GM12878 (cell line): Measurements from ENCODE around the gene LY6G5B. TPM values are rescaled to one million over a fixed set of nuclear protein-coding genes. Genes with fewer than 3 reads are reported as not detected.

ENCODE experiments used
- ATAC-seq: fragments of 200-7000 bp; cut with Tn5 transposase; 3 replicates; pipeline ENCODE4 v1.9.1; 2020; ENCODE audit warnings: mild to moderate bottlenecking, moderate library complexity
- BruUV-seq: library from RNA; stranded (reverse); fragments of 400-500 nt; replicated peaks from 2 replicates; lab custom pipeline; 2021; lab: Mats Ljungman, UMichigan
- CTCF ChIA-PET: fragments of 300-600 bp; sonication (Branson Sonifier 250); formaldehyde crosslinking; extraction: SDS; loops from one replicate; lab custom pipeline; 2021; ENCODE audit warnings: inconsistent platforms; lab: Yijun Ruan, JAX
- POLR2A ChIA-PET: fragments of 350-600 bp; formaldehyde crosslinking; extraction: SDS; loops from one replicate; lab custom pipeline; 2021; ENCODE audit warnings: inconsistent platforms; lab: Charles Lee
- RAD21 ChIA-PET: fragments of 300-600 bp; sonication (Branson Sonifier 250); formaldehyde crosslinking; loops from one replicate; lab custom pipeline; 2023; ENCODE audit warnings: antibody characterized with exemption; ENCODE audit not compliant: unreplicated experiment; lab: Charles Lee
- SMC1A ChIA-PET: fragments of 300-600 bp; sonication (Branson Sonifier 250); formaldehyde crosslinking; loops from one replicate; lab custom pipeline; 2023; ENCODE audit not compliant: unreplicated experiment, uncharacterized antibody; lab: Charles Lee
- DNase-seq: peaks from one replicate; pipeline ENCODE4 v3.0.0-alpha.2; 2011; ENCODE audit warnings: low read depth, low spot score
- FAIRE-seq: peaks from 3 replicates; lab custom pipeline; 2011; peaks lifted over from hg19 to GRCh38; lab: Jason Lieb, UNC
- H2AFZ ChIP-seq: 2 replicates; pipeline ENCODE4 v1.6.0; 2011; ENCODE audit warnings: low read depth, low read length, control low read depth; ENCODE audit not compliant: control insufficient read depth
- H3K27ac ChIP-seq: 2 replicates; pipeline ENCODE4 v1.5.1; 2011; ENCODE audit warnings: control low read depth; ENCODE audit not compliant: control insufficient read depth, insufficient read depth
- H3K27me3 ChIP-seq, 2 experiments: replicated peaks in 1 of 2; 2 replicates each; pipeline versions ENCODE4 v1.6.0 to v1.6.1; 2011; ENCODE audit warnings: low read length in 1 of 2; ENCODE audit not compliant: control insufficient read depth in 2 of 2, insufficient read depth in 2 of 2
- H3K36me3 ChIP-seq, 2 experiments: 2 replicates each; pipeline ENCODE4 v1.5.1; 2011; ENCODE audit warnings: low read length in 1 of 2; ENCODE audit not compliant: control insufficient read depth in 2 of 2, insufficient read depth in 2 of 2
- H3K4me1 ChIP-seq: 2 replicates; pipeline ENCODE4 v1.6.1; 2011; ENCODE audit warnings: mild to moderate bottlenecking, low read length, moderate library complexity, mixed read lengths; ENCODE audit not compliant: control insufficient read depth, insufficient read depth
- H3K4me2 ChIP-seq: 2 replicates; pipeline ENCODE4 v1.6.0; 2011; ENCODE audit warnings: control low read depth; ENCODE audit not compliant: control insufficient read depth, insufficient read depth
- H3K4me3 ChIP-seq: fragments of 200-600 bp; sonication (generic); 2 replicates; pipeline ENCODE4 v1.5.1; 2016
- H3K79me2 ChIP-seq: 2 replicates; pipeline ENCODE4 v1.6.0; 2011; ENCODE audit warnings: low read length; ENCODE audit not compliant: control insufficient read depth, insufficient read depth
- H3K9ac ChIP-seq: 2 replicates; pipeline ENCODE4 v1.8.0; 2011; ENCODE audit warnings: low read length, control low read depth, mixed read lengths; ENCODE audit not compliant: control insufficient read depth, insufficient read depth
- H3K9me3 ChIP-seq: replicated peaks from 3 replicates; pipeline ENCODE4 v1.5.1; 2011; ENCODE audit warnings: mild to moderate bottlenecking, low read length; ENCODE audit not compliant: control insufficient read depth, insufficient read depth
- H4K20me1 ChIP-seq: 2 replicates; pipeline ENCODE4 v1.6.0; 2011; ENCODE audit not compliant: control insufficient read depth, insufficient read depth
- ATF7 ChIP-seq: fragments of 450-650 bp; IDR thresholded peaks from 2 replicates; pipeline ENCODE4 v1.6.1; 2016; ENCODE audit warnings: low read depth, mild to moderate bottlenecking
- FOS ChIP-seq: IDR thresholded peaks from 3 replicates; pipeline ENCODE4 v1.6.1; 2011; ENCODE audit warnings: borderline replicate concordance; ENCODE audit not compliant: insufficient read length; ENCODE audit errors: extremely low read depth
- HDGF ChIP-seq: fragments of 450-650 bp; IDR thresholded peaks from 2 replicates; pipeline ENCODE4 v1.6.1; 2016; ENCODE audit warnings: antibody characterized with exemption
- LARP7 ChIP-seq: fragments of 450-650 bp; IDR thresholded peaks from 2 replicates; pipeline ENCODE4 v1.6.1; 2017; ENCODE audit warnings: mild to moderate bottlenecking
- MEF2A ChIP-seq: IDR thresholded peaks from 2 replicates; pipeline ENCODE4 v1.6.1; 2011; ENCODE audit warnings: low read depth, mild to moderate bottlenecking, low read length, moderate library complexity; ENCODE audit not compliant: insufficient read depth
- NFXL1 ChIP-seq: fragments of 450-650 bp; IDR thresholded peaks from 2 replicates; pipeline ENCODE4 v1.6.1; 2017; ENCODE audit warnings: antibody characterized with exemption, mild to moderate bottlenecking, borderline replicate concordance
- PML ChIP-seq: IDR thresholded peaks from 2 replicates; pipeline ENCODE4 v1.6.1; 2012; ENCODE audit warnings: low read length, inconsistent platforms
- POLR2AphosphoS5 ChIP-seq: IDR thresholded peaks from 2 replicates; pipeline ENCODE4 v1.6.1; 2011; ENCODE audit warnings: mild to moderate bottlenecking, low read length, inconsistent platforms
- RB1 ChIP-seq: fragments of 450-650 bp; formaldehyde crosslinking; IDR thresholded peaks from 2 replicates; pipeline ENCODE4 v1.6.1; 2017; ENCODE audit warnings: mild to moderate bottlenecking, borderline replicate concordance
- RUNX3 ChIP-seq: IDR thresholded peaks from 2 replicates; pipeline ENCODE4 v1.6.1; 2012; ENCODE audit warnings: low read length, inconsistent platforms
- SMARCA5 ChIP-seq: fragments of 450-650 bp; IDR thresholded peaks from 2 replicates; pipeline ENCODE4 v1.6.1; 2017; ENCODE audit warnings: mild to moderate bottlenecking
- SUPT20H ChIP-seq: IDR thresholded peaks from 2 replicates; pipeline ENCODE4 v1.6.1; 2011; ENCODE audit warnings: low read depth, mild to moderate bottlenecking, low read length, moderate library complexity, borderline replicate concordance; ENCODE audit not compliant: control insufficient read depth
- ZBED1 ChIP-seq: IDR thresholded peaks from 2 replicates; pipeline ENCODE4 v1.6.1; 2016; ENCODE audit warnings: borderline replicate concordance
- WGBS: methylation state at CpG from one replicate; pipeline ENCODE4 v1.1.6; 2016; ENCODE audit warnings: low lambda C conversion rate; ENCODE audit not compliant: insufficient replicate concordance, insufficient coverage; ENCODE audit errors: missing lambda C conversion rate; 5-methylcytosine and 5-hydroxymethylcytosine counted together
- in situ Hi-C: fragments of 300-500 bp; cut with MboI; formaldehyde crosslinking; loops from 9 replicates; pipeline ENCODE4 v1.14.3; 2018; ENCODE audit warnings: mixed read lengths
- intact Hi-C: fragments of 100-400 bp; cut with micrococcal nuclease; formaldehyde crosslinking; loops from one replicate; pipeline ENCODE4 v1.14.2; 2022; ENCODE audit not compliant: unreplicated experiment
- polyA plus RNA-seq, 11 experiments: library from polyadenylated mRNA; depleted of rRNA in 4 of 11; unstranded in 6 of 11; stranded (reverse) in 5 of 11; fragments of >200 nt; fragmentation: Nextera tagmentation in 4 of 11; fragmentation: Illumina TruSeq in 1 of 11; extraction: Ambion mirVana in 4 of 11; extraction: Trizol in 1 of 11; gene quantifications; 1 replicate in 1 of 11; 2 replicates in 10 of 11; pipeline versions ENCODE4 v1.2.1 to v1.2.3, GENCODE V29; 2011 to 2016; ENCODE audit warnings: inconsistent platforms in 2 of 11, missing spikeins in 2 of 11, low read depth in 1 of 11
- total RNA-seq, 4 experiments: library from RNA; depleted of rRNA in 3 of 4; stranded (reverse); fragments of >200 nt in 3 of 4; fragmentation: Illumina TruSeq in 1 of 4; extraction: Trizol in 1 of 4; gene quantifications; 2 replicates each; pipeline versions ENCODE4 v1.2.1 to v1.2.3, GENCODE V29; 2013 to 2021
- TF ChIP-seq, protein P1 (sequence below): fragments of 450-650 bp; formaldehyde crosslinking; IDR thresholded peaks from 2 replicates; pipeline ENCODE4 v1.5.0; 2022; ENCODE audit warnings: mild to moderate bottlenecking, missing genetic modification characterization
- TF ChIP-seq, protein P2 (sequence below): IDR thresholded peaks from 2 replicates; pipeline ENCODE4 v1.6.1; 2012; ENCODE audit warnings: mild to moderate bottlenecking, low read depth, low read length

LY6G5B gene
- total and polyA plus RNA-seq, 10 of the 15 experiments (the other 5 are each of a cell fraction or from before 2014, with no cell fraction given), result 3.2 to 16.5 (median 7.5) TPM

DNA sequence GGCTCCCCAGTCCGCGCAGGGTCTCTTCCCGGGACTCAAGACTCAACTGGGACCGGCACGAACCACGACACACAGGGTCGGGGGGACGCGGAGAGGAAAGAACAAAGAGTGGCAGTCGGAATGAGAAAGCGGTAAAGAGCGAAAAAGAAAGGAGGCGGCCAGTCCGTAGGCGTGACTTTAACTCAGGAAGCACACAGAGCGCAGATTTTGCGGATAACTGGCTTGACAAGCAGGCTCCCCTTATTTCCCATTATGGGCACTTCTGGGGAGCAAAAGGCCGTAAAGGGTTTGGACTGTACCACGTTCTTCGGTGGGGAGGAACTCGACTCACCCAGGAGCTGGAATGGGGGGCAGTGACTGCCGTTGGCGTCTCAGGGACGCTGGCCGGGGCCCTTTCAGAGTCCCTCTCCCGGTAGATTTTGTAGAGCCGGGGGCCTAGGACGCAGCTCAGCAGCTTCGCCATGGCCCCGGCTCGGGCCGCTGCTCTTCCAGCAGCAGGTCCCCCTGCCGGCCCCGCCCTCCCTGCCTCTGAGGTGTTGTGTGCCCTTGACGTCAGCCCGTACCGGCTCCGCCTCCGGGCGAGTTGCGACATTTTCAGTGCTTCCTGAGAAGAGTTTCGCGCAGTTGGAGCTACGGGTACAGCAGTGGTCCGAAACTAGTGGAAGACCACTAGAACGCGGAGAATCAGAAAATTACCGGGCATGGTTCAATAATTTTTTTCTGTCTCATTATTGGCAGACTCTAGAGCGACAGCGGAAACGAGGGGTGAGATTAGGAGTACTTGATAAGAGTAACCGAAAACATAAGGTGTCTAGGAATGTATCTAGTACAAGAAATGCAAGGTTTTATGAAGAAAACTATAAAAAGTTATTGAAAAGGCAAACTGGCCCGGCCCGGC, 33.3 kb downstream of the LY6G5B start, which contains the start of gene ABHD16A (continued):
- TF ChIP-seq, protein P1, sequence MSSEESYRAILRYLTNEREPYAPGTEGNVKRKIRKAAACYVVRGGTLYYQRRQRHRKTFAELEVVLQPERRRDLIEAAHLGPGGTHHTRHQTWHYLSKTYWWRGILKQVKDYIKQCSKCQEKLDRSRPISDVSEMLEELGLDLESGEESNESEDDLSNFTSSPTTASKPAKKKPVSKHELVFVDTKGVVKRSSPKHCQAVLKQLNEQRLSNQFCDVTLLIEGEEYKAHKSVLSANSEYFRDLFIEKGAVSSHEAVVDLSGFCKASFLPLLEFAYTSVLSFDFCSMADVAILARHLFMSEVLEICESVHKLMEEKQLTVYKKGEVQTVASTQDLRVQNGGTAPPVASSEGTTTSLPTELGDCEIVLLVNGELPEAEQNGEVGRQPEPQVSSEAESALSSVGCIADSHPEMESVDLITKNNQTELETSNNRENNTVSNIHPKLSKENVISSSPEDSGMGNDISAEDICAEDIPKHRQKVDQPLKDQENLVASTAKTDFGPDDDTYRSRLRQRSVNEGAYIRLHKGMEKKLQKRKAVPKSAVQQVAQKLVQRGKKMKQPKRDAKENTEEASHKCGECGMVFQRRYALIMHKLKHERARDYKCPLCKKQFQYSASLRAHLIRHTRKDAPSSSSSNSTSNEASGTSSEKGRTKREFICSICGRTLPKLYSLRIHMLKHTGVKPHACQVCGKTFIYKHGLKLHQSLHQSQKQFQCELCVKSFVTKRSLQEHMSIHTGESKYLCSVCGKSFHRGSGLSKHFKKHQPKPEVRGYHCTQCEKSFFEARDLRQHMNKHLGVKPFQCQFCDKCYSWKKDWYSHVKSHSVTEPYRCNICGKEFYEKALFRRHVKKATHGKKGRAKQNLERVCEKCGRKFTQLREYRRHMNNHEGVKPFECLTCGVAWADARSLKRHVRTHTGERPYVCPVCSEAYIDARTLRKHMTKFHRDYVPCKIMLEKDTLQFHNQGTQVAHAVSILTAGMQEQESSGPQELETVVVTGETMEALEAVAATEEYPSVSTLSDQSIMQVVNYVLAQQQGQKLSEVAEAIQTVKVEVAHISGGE (CRISPR knock-in tag), result no peak
- no peak for TF ChIP-seq RB1
- 0 out of 2 replicates have a peak, but pooled peaks have one; percentile 56 for TF ChIP-seq LARP7
- TF ChIP-seq ZBED1, result no peak
- TF ChIP-seq FOS, result no peak

DNA sequence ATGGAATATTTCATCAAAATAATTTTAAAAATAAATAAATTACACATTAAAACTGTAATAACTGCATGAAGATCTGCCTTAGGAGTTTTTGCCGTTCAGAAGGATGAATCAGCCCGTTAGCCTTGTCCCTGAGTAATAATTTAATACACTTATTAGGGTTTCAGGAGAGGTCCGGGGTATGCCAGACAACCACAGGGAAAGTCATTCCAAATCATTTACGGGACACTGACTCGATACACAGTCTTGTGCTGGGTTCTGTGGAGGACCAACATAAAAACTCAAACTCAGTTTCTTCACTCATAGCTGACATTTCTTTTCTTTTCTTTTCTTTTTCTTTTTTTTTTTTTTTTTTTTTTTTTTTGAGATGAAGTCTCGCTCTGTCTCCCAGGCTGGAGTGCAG, 36.2 kb downstream of the LY6G5B start:
- FAIRE-seq (no peak), ATAC-seq (no peak), DNase-seq (no peak)
- H3K36me3 ChIP-seq, result no peaks in the 10 kb centered on the region
- peaks cover 9% of the 10 kb centered on the region; the same call in 1 of the 2 replicates for H3K4me1 ChIP-seq
- no peaks in the 10 kb centered on the region for H3K9me3 ChIP-seq
- POLR2A ChIA-PET, result interaction anchor here (0.6 to 1.2 kb wide), 2 partner anchors 26 to 575 kb away, joined by 3 to 4 read pairs; no protein-coding TSS in a partner anchor
- CTCF ChIA-PET, result interaction anchor here (0.9 to 1.1 kb wide), 3 partner anchors 9 to 64 kb away, joined by 3 to 5 read pairs (median 3); partner anchors contain the start of gene LY6G6D
- no peak overlapping the region for H3K27ac ChIP-seq
- H3K9ac ChIP-seq, result no peak overlapping the region
- H3K27me3 ChIP-seq, result no peaks in the 10 kb centered on the region
- H3K79me2 ChIP-seq, result peaks cover 15% of the 10 kb centered on the region
- intact Hi-C loops (no loop called here), in situ Hi-C loops (no loop called here)
- RAD21 ChIA-PET, result no interaction called here
- 36% methylated on average over 5 of the region's 6 CpGs for WGBS
- no peaks in the 10 kb centered on the region for H4K20me1 ChIP-seq
- SMC1A ChIA-PET, result no interaction called here
- H3K4me2 ChIP-seq, result no peak overlapping the region
- BruUV-seq, result no TSS peak
- H3K4me3 ChIP-seq, result no peak overlapping the region
- H2AFZ ChIP-seq, result no peak overlapping the region
- TF ChIP-seq MEF2A (no peak), POLR2AphosphoS5 (no peak), HDGF (no peak), RUNX3 (no peak), ATF7 (no peak), SMARCA5 (no peak), SUPT20H (no peak), PML (no peak), NFXL1 (no peak), ZBED1 (no peak)
- TF ChIP-seq, protein P2, sequence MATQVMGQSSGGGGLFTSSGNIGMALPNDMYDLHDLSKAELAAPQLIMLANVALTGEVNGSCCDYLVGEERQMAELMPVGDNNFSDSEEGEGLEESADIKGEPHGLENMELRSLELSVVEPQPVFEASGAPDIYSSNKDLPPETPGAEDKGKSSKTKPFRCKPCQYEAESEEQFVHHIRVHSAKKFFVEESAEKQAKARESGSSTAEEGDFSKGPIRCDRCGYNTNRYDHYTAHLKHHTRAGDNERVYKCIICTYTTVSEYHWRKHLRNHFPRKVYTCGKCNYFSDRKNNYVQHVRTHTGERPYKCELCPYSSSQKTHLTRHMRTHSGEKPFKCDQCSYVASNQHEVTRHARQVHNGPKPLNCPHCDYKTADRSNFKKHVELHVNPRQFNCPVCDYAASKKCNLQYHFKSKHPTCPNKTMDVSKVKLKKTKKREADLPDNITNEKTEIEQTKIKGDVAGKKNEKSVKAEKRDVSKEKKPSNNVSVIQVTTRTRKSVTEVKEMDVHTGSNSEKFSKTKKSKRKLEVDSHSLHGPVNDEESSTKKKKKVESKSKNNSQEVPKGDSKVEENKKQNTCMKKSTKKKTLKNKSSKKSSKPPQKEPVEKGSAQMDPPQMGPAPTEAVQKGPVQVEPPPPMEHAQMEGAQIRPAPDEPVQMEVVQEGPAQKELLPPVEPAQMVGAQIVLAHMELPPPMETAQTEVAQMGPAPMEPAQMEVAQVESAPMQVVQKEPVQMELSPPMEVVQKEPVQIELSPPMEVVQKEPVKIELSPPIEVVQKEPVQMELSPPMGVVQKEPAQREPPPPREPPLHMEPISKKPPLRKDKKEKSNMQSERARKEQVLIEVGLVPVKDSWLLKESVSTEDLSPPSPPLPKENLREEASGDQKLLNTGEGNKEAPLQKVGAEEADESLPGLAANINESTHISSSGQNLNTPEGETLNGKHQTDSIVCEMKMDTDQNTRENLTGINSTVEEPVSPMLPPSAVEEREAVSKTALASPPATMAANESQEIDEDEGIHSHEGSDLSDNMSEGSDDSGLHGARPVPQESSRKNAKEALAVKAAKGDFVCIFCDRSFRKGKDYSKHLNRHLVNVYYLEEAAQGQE, result no peak
